GM19395 (cell line): ENCODE results near the gene SLC35G3.
"Not testable (repeated sequence)": the region's sequence is repeated elsewhere in the genome, so short reads cannot be mapped to it uniquely, and the experiment has no call there.

ENCODE experiments used
- ATAC-seq: cut with Tn5 transposase; IDR thresholded peaks from one replicate; pipeline ENCODE4 v1.9.1; 2021; ENCODE audit warnings: mild to moderate bottlenecking, moderate library complexity; ENCODE audit not compliant: unreplicated experiment

SLC35G3 gene

GRCh38 chr17:35194001-35194400 is at the start of gene SLC35G3:
Gene SLC35G3 (minus strand): TSS chr17:35194393. CDS start chr17:35194307, 86 bp downstream.
- not testable (repeated sequence) for ATAC-seq

GRCh38 chr17:35243561-35244340 is 49.6 kb upstream of the SLC35G3 start:
- ATAC-seq = peak; percentile 14

- ATAC-seq = peak; percentile 64
These were observed 48.8 kb upstream of the SLC35G3 start, which contains the start of gene SLFN5 for GRCh38 chr17:35242805-35243560. Gene SLFN5 (plus strand): TSS chr17:35243072. CDS start chr17:35258691, 15,619 bp downstream.

GRCh38 chr17:35242158-35242804 is 48.1 kb upstream of the SLC35G3 start:
- ATAC-seq = peak; percentile 66

- no peak for ATAC-seq
These were observed 47.3 kb upstream of the SLC35G3 start for GRCh38 chr17:35241520-35241919.

GRCh38 chr17:35240861-35241260 is 46.7 kb upstream of the SLC35G3 start:
- no peak for ATAC-seq

- no peak for ATAC-seq
These were observed 45.6 kb upstream of the SLC35G3 start for GRCh38 chr17:35239823-35240222.

- ATAC-seq = no peak
These were observed 44.6 kb upstream of the SLC35G3 start for GRCh38 chr17:35238821-35239220.

GRCh38 chr17:35236821-35237220 is 42.6 kb upstream of the SLC35G3 start:
- ATAC-seq = no peak

- ATAC-seq = no peak
These were observed 41.7 kb upstream of the SLC35G3 start for GRCh38 chr17:35235917-35236316.

GRCh38 chr17:35235289-35235688 is 41.1 kb upstream of the SLC35G3 start:
- ATAC-seq = no peak

GRCh38 chr17:35234315-35234714 is 40.1 kb upstream of the SLC35G3 start:
- ATAC-seq = not testable (repeated sequence)

GRCh38 chr17:35229638-35230037 is 35.4 kb upstream of the SLC35G3 start:
- ATAC-seq = no peak

GRCh38 chr17:35227546-35227945 is 33.4 kb upstream of the SLC35G3 start:
- no peak for ATAC-seq

GRCh38 chr17:35224436-35224835 is 30.2 kb upstream of the SLC35G3 start:
- ATAC-seq = no peak

GRCh38 chr17:35222452-35222851 is 28.3 kb upstream of the SLC35G3 start:
- ATAC-seq = no peak

- ATAC-seq = no peak
These were observed 24.7 kb upstream of the SLC35G3 start for GRCh38 chr17:35218915-35219314.

- ATAC-seq = no peak
These were observed 22.9 kb upstream of the SLC35G3 start for GRCh38 chr17:35217107-35217506.

GRCh38 chr17:35214631-35215273 is 20.6 kb upstream of the SLC35G3 start:
- no peak for ATAC-seq

- no peak for ATAC-seq
These were observed 20.0 kb upstream of the SLC35G3 start for GRCh38 chr17:35214192-35214591.

- no peak for ATAC-seq
These were observed 19.3 kb upstream of the SLC35G3 start for GRCh38 chr17:35213412-35213940.
